SJCRH30 (cell line): ENCODE measurements around the gene SLC39A9. TPM values are rescaled to one million over a fixed set of nuclear protein-coding genes. Genes with fewer than 3 reads are reported as not detected.

Experiments used
- DNase-seq, 2 experiments: peaks; one replicate each; pipeline ENCODE4 v3.0.0-alpha.2; 2015 to 2020
- H3K27ac ChIP-seq: fragments of 250-450 bp; sonication (Bioruptor Pico); 2 replicates; pipeline ENCODE4 v1.5.1; 2020; ENCODE audit warnings: mild to moderate bottlenecking, moderate library complexity
- H3K27me3 ChIP-seq: fragments of 250-450 bp; sonication (Bioruptor Pico); 2 replicates; pipeline ENCODE4 v1.5.1; 2020; ENCODE audit warnings: mild to moderate bottlenecking, moderate library complexity
- H3K36me3 ChIP-seq: fragments of 250-450 bp; sonication (Bioruptor Pico); 2 replicates; pipeline ENCODE4 v1.5.1; 2020; ENCODE audit warnings: mild to moderate bottlenecking, moderate library complexity
- H3K4me1 ChIP-seq: fragments of 250-450 bp; sonication (Bioruptor Pico); 2 replicates; pipeline ENCODE4 v1.5.1; 2020; ENCODE audit warnings: mild to moderate bottlenecking, moderate library complexity
- H3K4me3 ChIP-seq: fragments of 250-450 bp; sonication (Bioruptor Pico); 2 replicates; pipeline ENCODE4 v1.5.1; 2020; ENCODE audit warnings: mild to moderate bottlenecking, moderate library complexity
- H3K9me3 ChIP-seq: fragments of 250-450 bp; sonication (Bioruptor Pico); replicated peaks from 2 replicates; pipeline ENCODE4 v1.5.1; 2020; ENCODE audit warnings: mild to moderate bottlenecking, moderate library complexity
- total RNA-seq: library from RNA; depleted of rRNA; stranded (reverse); fragments of >200 nt; shearing (Covaris generic); gene quantifications from 2 replicates; pipeline ENCODE4 v1.2.3, GENCODE V29; 2014

SLC39A9 gene
- total RNA-seq, 1 experiment from 2014 or later = 78.1 TPM

- no peaks in the 10 kb centered on the region for H3K4me1 ChIP-seq
- no peak overlapping the region for H3K27ac ChIP-seq
- DNase-seq = no peak
- no peaks in the 10 kb centered on the region for H3K27me3 ChIP-seq
- H3K4me3 ChIP-seq = no peak overlapping the region
- H3K36me3 ChIP-seq = no peaks in the 10 kb centered on the region
- no peaks in the 10 kb centered on the region for H3K9me3 ChIP-seq
These were observed 37.9 kb upstream of the SLC39A9 start for GRCh38 chr14:69360438-69361108.

GRCh38 chr14:69363055-69363454, 35.4 kb upstream of the SLC39A9 start:
- no peaks in the 10 kb centered on the region for H3K9me3 ChIP-seq
- DNase-seq = no peak
- H3K4me1 ChIP-seq = no peaks in the 10 kb centered on the region
- H3K36me3 ChIP-seq = no peaks in the 10 kb centered on the region
- H3K4me3 ChIP-seq = no peak overlapping the region
- H3K27ac ChIP-seq = no peak overlapping the region
- H3K27me3 ChIP-seq = no peaks in the 10 kb centered on the region

- DNase-seq = no peak
- Histone ChIP-seq H3K27ac (no peak overlapping the region), H3K27me3 (no peaks in the 10 kb centered on the region), H3K4me3 (no peak overlapping the region), H3K36me3 (no peaks in the 10 kb centered on the region), H3K4me1 (no peaks in the 10 kb centered on the region), H3K9me3 (no peaks in the 10 kb centered on the region)
These were observed 34.5 kb upstream of the SLC39A9 start for GRCh38 chr14:69363964-69364363.

- Histone ChIP-seq H3K4me3 (no peak overlapping the region), H3K36me3 (no peaks in the 10 kb centered on the region), H3K9me3 (no peaks in the 10 kb centered on the region), H3K4me1 (no peaks in the 10 kb centered on the region), H3K27ac (no peak overlapping the region), H3K27me3 (no peaks in the 10 kb centered on the region)
- DNase-seq = no peak
These were observed 34.1 kb upstream of the SLC39A9 start for GRCh38 chr14:69364378-69364777.

- Histone ChIP-seq H3K27ac (no peak overlapping the region), H3K36me3 (no peaks in the 10 kb centered on the region), H3K4me3 (no peak overlapping the region), H3K27me3 (no peaks in the 10 kb centered on the region), H3K9me3 (no peaks in the 10 kb centered on the region), H3K4me1 (no peaks in the 10 kb centered on the region)
- no peak for DNase-seq
These were observed 32.4 kb upstream of the SLC39A9 start for GRCh38 chr14:69366069-69366468.

- Histone ChIP-seq H3K4me1 (no peaks in the 10 kb centered on the region), H3K27ac (no peak overlapping the region), H3K36me3 (no peaks in the 10 kb centered on the region), H3K4me3 (no peak overlapping the region), H3K9me3 (no peaks in the 10 kb centered on the region), H3K27me3 (no peaks in the 10 kb centered on the region)
- DNase-seq = no peak
These were observed 31.7 kb upstream of the SLC39A9 start for GRCh38 chr14:69366761-69367160.

- DNase-seq = no peak
- no peak overlapping the region for H3K27ac ChIP-seq
- H3K27me3 ChIP-seq = no peaks in the 10 kb centered on the region
- no peaks in the 10 kb centered on the region for H3K9me3 ChIP-seq
- no peaks in the 10 kb centered on the region for H3K4me1 ChIP-seq
- no peaks in the 10 kb centered on the region for H3K36me3 ChIP-seq
- H3K4me3 ChIP-seq = no peak overlapping the region
These were observed 30.1 kb upstream of the SLC39A9 start for GRCh38 chr14:69368381-69368780.

GRCh38 chr14:69370061-69370460, 28.4 kb upstream of the SLC39A9 start:
- H3K4me3 ChIP-seq = no peak overlapping the region
- no peak overlapping the region for H3K27ac ChIP-seq
- H3K27me3 ChIP-seq = no peaks in the 10 kb centered on the region

GRCh38 chr14:69372146-69372545, 26.3 kb upstream of the SLC39A9 start:
- Histone ChIP-seq H3K9me3 (0 out of 2 replicates have a peak, but pooled peaks cover 3% of the 10 kb centered on the region), H3K36me3 (peaks cover 24% of the 10 kb centered on the region), H3K4me3 (no peak overlapping the region), H3K27me3 (no peaks in the 10 kb centered on the region), H3K27ac (no peak overlapping the region), H3K4me1 (no peaks in the 10 kb centered on the region)
- DNase-seq = no peak

More at GRCh38 chr14:69370061-69370460, 28.4 kb upstream of the SLC39A9 start:
- Histone ChIP-seq H3K36me3 (peaks cover 3% of the 10 kb centered on the region), H3K4me1 (no peaks in the 10 kb centered on the region), H3K9me3 (no peaks in the 10 kb centered on the region)
- no peak for DNase-seq

GRCh38 chr14:69373104-69373503, 25.4 kb upstream of the SLC39A9 start:
- no peak for DNase-seq
- Histone ChIP-seq H3K27ac (no peak overlapping the region), H3K4me3 (no peak overlapping the region), H3K4me1 (no peaks in the 10 kb centered on the region), H3K36me3 (peaks cover 32% of the 10 kb centered on the region), H3K9me3 (0 out of 2 replicates have a peak, but pooled peaks cover 3% of the 10 kb centered on the region), H3K27me3 (no peaks in the 10 kb centered on the region)

GRCh38 chr14:69374235-69374634, 24.3 kb upstream of the SLC39A9 start:
- no peaks in the 10 kb centered on the region for H3K27me3 ChIP-seq

GRCh38 chr14:69375182-69375581, 23.3 kb upstream of the SLC39A9 start:
- H3K27ac ChIP-seq = no peak overlapping the region
- H3K4me3 ChIP-seq = no peak overlapping the region
- no peaks in the 10 kb centered on the region for H3K27me3 ChIP-seq
- 0 out of 2 replicates have a peak, but pooled peaks cover 3% of the 10 kb centered on the region for H3K9me3 ChIP-seq
- no peaks in the 10 kb centered on the region for H3K4me1 ChIP-seq
- H3K36me3 ChIP-seq = peaks cover 49% of the 10 kb centered on the region
- no peak for DNase-seq

More at GRCh38 chr14:69374235-69374634, 24.3 kb upstream of the SLC39A9 start:
- H3K36me3 ChIP-seq = peaks cover 42% of the 10 kb centered on the region
- DNase-seq = no peak
- no peaks in the 10 kb centered on the region for H3K4me1 ChIP-seq
- H3K4me3 ChIP-seq = no peak overlapping the region
- H3K9me3 ChIP-seq = 0 out of 2 replicates have a peak, but pooled peaks cover 3% of the 10 kb centered on the region
- H3K27ac ChIP-seq = no peak overlapping the region

GRCh38 chr14:69375722-69376121, 22.8 kb upstream of the SLC39A9 start:
- H3K4me3 ChIP-seq = no peak overlapping the region
- H3K27ac ChIP-seq = no peak overlapping the region
- 0 out of 2 replicates have a peak, but pooled peaks cover 3% of the 10 kb centered on the region for H3K9me3 ChIP-seq
- peaks cover 53% of the 10 kb centered on the region for H3K36me3 ChIP-seq
- no peaks in the 10 kb centered on the region for H3K27me3 ChIP-seq
- no peak for DNase-seq
- H3K4me1 ChIP-seq = no peaks in the 10 kb centered on the region

- peaks cover 61% of the 10 kb centered on the region for H3K36me3 ChIP-seq
- no peaks in the 10 kb centered on the region for H3K4me1 ChIP-seq
- DNase-seq = no peak
- H3K4me3 ChIP-seq = no peak overlapping the region
- H3K27ac ChIP-seq = no peak overlapping the region
- H3K27me3 ChIP-seq = no peaks in the 10 kb centered on the region
- 0 out of 2 replicates have a peak, but pooled peaks cover 3% of the 10 kb centered on the region for H3K9me3 ChIP-seq
These were observed 22.1 kb upstream of the SLC39A9 start for GRCh38 chr14:69376439-69376838.

- Histone ChIP-seq H3K9me3 (0 out of 2 replicates have a peak, but pooled peaks cover 3% of the 10 kb centered on the region), H3K4me3 (no peak overlapping the region)
These were observed 20.2 kb upstream of the SLC39A9 start for GRCh38 chr14:69378274-69378673.

GRCh38 chr14:69387311-69387710, 11.2 kb upstream of the SLC39A9 start:
- DNase-seq = no peak
- no peak overlapping the region for H3K4me3 ChIP-seq
- peaks cover 83% of the 10 kb centered on the region for H3K36me3 ChIP-seq
- H3K4me1 ChIP-seq = no peaks in the 10 kb centered on the region; the same call in 1 of the 2 replicates
- H3K27ac ChIP-seq = no peak overlapping the region
- H3K9me3 ChIP-seq = no peaks in the 10 kb centered on the region
- H3K27me3 ChIP-seq = no peaks in the 10 kb centered on the region

More at GRCh38 chr14:69378274-69378673, 20.2 kb upstream of the SLC39A9 start:
- no peak overlapping the region for H3K27ac ChIP-seq
- peaks cover 78% of the 10 kb centered on the region for H3K36me3 ChIP-seq
- DNase-seq = no peak
- H3K4me1 ChIP-seq = no peaks in the 10 kb centered on the region; the same call in 1 of the 2 replicates
- H3K27me3 ChIP-seq = no peaks in the 10 kb centered on the region
